Measurements from ENCODE around the gene GLRX.

The GLRX gene

GRCh38 chr5:95773335-95774059 is 49.0 kb downstream of the GLRX start:
- DNase-seq, result no peak

- no peak for DNase-seq
These were observed 50.6 kb downstream of the GLRX start for GRCh38 chr5:95771892-95772291.

GRCh38 chr5:95770830-95771708 is 51.5 kb downstream of the GLRX start:
- no peak for DNase-seq

- DNase-seq, result no peak
These were observed 53.8 kb downstream of the GLRX start for GRCh38 chr5:95768731-95769130.

GRCh38 chr5:95763941-95764340 is 58.6 kb downstream of the GLRX start:
- no peak for DNase-seq

Measured in cortex of kidney (tissue), 1 donor.